HepG2 (cell line): ENCODE measurements around the gene PELI2. TPM values are rescaled to one million over a fixed set of nuclear protein-coding genes. Genes with fewer than 3 reads are reported as not detected.

ENCODE experiments used
- ATAC-seq: fragments of 200-7000 bp; cut with Tn5 transposase; 3 replicates; pipeline ENCODE4 v1.9.1; 2020; ENCODE audit warnings: mild to moderate bottlenecking, moderate library complexity
- BruUV-seq: library from RNA; stranded (reverse); fragments of 400-500 nt; replicated peaks from 2 replicates; lab custom pipeline; 2021; lab: Mats Ljungman, UMichigan
- CTCF ChIA-PET: fragments of 300-600 bp; formaldehyde crosslinking; extraction: SDS; loops from one replicate; lab custom pipeline; 2021; ENCODE audit warnings: low total read pairs, inconsistent platforms, low intra/inter-chr PET ratio; lab: Yijun Ruan, JAX
- POLR2A ChIA-PET: fragments of 350-600 bp; sonication (Branson Sonifier 250); formaldehyde crosslinking; loops from one replicate; lab custom pipeline; 2020; ENCODE audit warnings: antibody characterized with exemption, inconsistent platforms; lab: Yijun Ruan, JAX
- DNase-seq: peaks from one replicate; pipeline ENCODE4 v3.0.0-alpha.2; 2015; ENCODE audit warnings: low spot score
- FAIRE-seq: peaks from 3 replicates; lab custom pipeline; 2011; peaks lifted over from hg19 to GRCh38; lab: Jason Lieb, UNC
- H2AFZ ChIP-seq: one replicate; pipeline ENCODE4 v1.6.1; 2011; ENCODE audit warnings: low read length, inconsistent platforms
- H3K27ac ChIP-seq: fragments of 300-600 bp; 3 replicates; pipeline ENCODE4 v1.8.0; 2011; ENCODE audit warnings: mixed run types, mild to moderate bottlenecking, mixed read lengths, low read length, inconsistent platforms; ENCODE audit not compliant: insufficient read depth; ENCODE audit errors: extremely low read length
- H3K27me3 ChIP-seq, 2 experiments: fragments of 200-600 bp in 1 of 2; 2 replicates in 1 of 2; 3 replicates in 1 of 2; pipeline versions ENCODE4 v1.6.0 to v1.8.0; 2011; ENCODE audit warnings: low read length in 2 of 2, mild to moderate bottlenecking in 2 of 2, moderate library complexity in 2 of 2, inconsistent platforms in 1 of 2; ENCODE audit not compliant: insufficient read depth in 2 of 2, control insufficient read depth in 1 of 2
- H3K36me3 ChIP-seq, 2 experiments: fragments of 200-600 bp in 1 of 2; replicated peaks in 1 of 2; 2 replicates in 1 of 2; 3 replicates in 1 of 2; pipeline versions ENCODE4 v1.5.1 to v1.8.0; 2011; ENCODE audit warnings: low read length in 2 of 2, inconsistent platforms in 1 of 2; ENCODE audit not compliant: insufficient read depth in 2 of 2, control insufficient read depth in 1 of 2
- H3K4me1 ChIP-seq: 2 replicates; pipeline ENCODE4 v1.5.1; 2012; ENCODE audit warnings: low read length, inconsistent platforms; ENCODE audit not compliant: insufficient read depth
- H3K4me2 ChIP-seq: 2 replicates; pipeline ENCODE4 v1.6.0; 2011; ENCODE audit warnings: low read depth, low read length, inconsistent platforms
- H3K4me3 ChIP-seq, 3 experiments: fragments of 200-600 bp in 1 of 3; sonication (generic), shearing (Covaris generic) in 1 of 3; replicated peaks in 1 of 3; 2 replicates each; pipeline ENCODE4 v1.5.1; 2011 to 2016; ENCODE audit warnings: low read length in 3 of 3, inconsistent platforms in 2 of 3, low read depth in 2 of 3, mild to moderate bottlenecking in 2 of 3, control low read depth in 1 of 3, mixed read lengths in 1 of 3; ENCODE audit not compliant: insufficient read depth in 1 of 3
- H3K79me2 ChIP-seq: one replicate; pipeline ENCODE4 v1.6.1; 2011; ENCODE audit warnings: low read length, inconsistent platforms; ENCODE audit not compliant: insufficient read depth
- H3K9ac ChIP-seq: 2 replicates; pipeline ENCODE4 v1.6.0; 2011; ENCODE audit warnings: mild to moderate bottlenecking, low read depth, low read length, inconsistent platforms; ENCODE audit not compliant: insufficient read depth
- H3K9me3 ChIP-seq: 2 replicates; pipeline ENCODE4 v1.5.1; 2012; ENCODE audit warnings: mild to moderate bottlenecking, low read length
- H4K20me1 ChIP-seq: 2 replicates; pipeline ENCODE4 v1.6.0; 2011; ENCODE audit warnings: inconsistent platforms, mild to moderate bottlenecking, low read length, moderate library complexity; ENCODE audit not compliant: insufficient read depth
- ATF7-NPFF ChIP-seq: sonication (generic); formaldehyde crosslinking; IDR thresholded peaks from 2 replicates; pipeline ENCODE4 v1.8.1; 2023; ENCODE audit warnings: mild to moderate bottlenecking, low read depth, missing genetic modification reagents, moderate library complexity
- HOXA7 ChIP-seq: sonication (generic); formaldehyde crosslinking; IDR thresholded peaks from 2 replicates; pipeline ENCODE4 v1.8.1; 2022; ENCODE audit warnings: mild to moderate bottlenecking, missing genetic modification reagents, moderate library complexity
- HOXD1 ChIP-seq: sonication (generic); formaldehyde crosslinking; IDR thresholded peaks from 2 replicates; pipeline ENCODE4 v1.5.0; 2020; ENCODE audit warnings: missing genetic modification reagents
- NFATC3 ChIP-seq: sonication (generic); formaldehyde crosslinking; IDR thresholded peaks from 2 replicates; pipeline ENCODE4 v1.5.1; 2020; ENCODE audit warnings: mild to moderate bottlenecking, missing genetic modification reagents
- POLR2A ChIP-seq, 2 experiments: IDR thresholded peaks; 2 replicates each; pipeline ENCODE4 v1.6.1; 2011; ENCODE audit warnings: low read depth in 2 of 2, low read length in 2 of 2, mild to moderate bottlenecking in 1 of 2, moderate library complexity in 1 of 2; ENCODE audit not compliant: insufficient read depth in 1 of 2
- SIX1 ChIP-seq: sonication (generic); formaldehyde crosslinking; IDR thresholded peaks from 2 replicates; pipeline ENCODE4 v1.4.0; 2020; ENCODE audit warnings: missing genetic modification reagents, borderline replicate concordance
- TARDBP ChIP-seq: sonication (generic); formaldehyde crosslinking; IDR thresholded peaks from 2 replicates; pipeline ENCODE4 v1.8.0; 2022; ENCODE audit warnings: mild to moderate bottlenecking, missing genetic modification reagents
- ZGPAT ChIP-seq: IDR thresholded peaks from 2 replicates; pipeline ENCODE4 v1.6.1; 2016; ENCODE audit warnings: mild to moderate bottlenecking
- ZNF292 ChIP-seq: sonication (generic); formaldehyde crosslinking; IDR thresholded peaks from 2 replicates; pipeline ENCODE4 v1.8.1; 2022; ENCODE audit warnings: mild to moderate bottlenecking, low read depth, missing genetic modification reagents, borderline replicate concordance
- ZNF496 ChIP-seq: sonication (generic); formaldehyde crosslinking; IDR thresholded peaks from 2 replicates; pipeline ENCODE4 v1.8.1; 2023; ENCODE audit warnings: mild to moderate bottlenecking, moderate library complexity, missing genetic modification reagents; ENCODE audit not compliant: insufficient replicate concordance
- ZNF549 ChIP-seq: sonication (generic); formaldehyde crosslinking; IDR thresholded peaks from 2 replicates; pipeline ENCODE4 v1.5.0; 2020; ENCODE audit warnings: missing genetic modification reagents
- WGBS: methylation state at CpG from one replicate; pipeline ENCODE4 v1.1.6; 2017; ENCODE audit warnings: low lambda C conversion rate; 5-methylcytosine and 5-hydroxymethylcytosine counted together
- in situ Hi-C: cut with HindIII; loops from 2 replicates; pipeline ENCODE4 v1.10.0; 2017; ENCODE audit warnings: low pct_unique_long_range_greater_than_20kb; ENCODE audit not compliant: extremely low pct_ligation_motif_present
- intact Hi-C: fragments of 100-400 bp; cut with micrococcal nuclease; formaldehyde crosslinking; loops from one replicate; pipeline ENCODE4 v1.10.0; 2022; ENCODE audit not compliant: unreplicated experiment
- polyA plus RNA-seq, 8 experiments: library from polyadenylated mRNA; depleted of rRNA in 3 of 8; stranded (reverse) in 7 of 8; unstranded in 1 of 8; fragments of >200 nt; fragmentation: Illumina TruSeq in 4 of 8; extraction: Trizol in 4 of 8; gene quantifications; 2 replicates each; pipeline versions ENCODE4 v1.2.1 to v1.2.3, GENCODE V29; 2011 to 2016; ENCODE audit warnings: low read depth in 4 of 8, missing spikeins in 1 of 8, mixed read lengths in 1 of 8; ENCODE audit not compliant: insufficient read depth in 1 of 8
- total RNA-seq, 5 experiments: library from RNA; depleted of rRNA; stranded (reverse); fragments of >200 nt; fragmentation: Illumina TruSeq; extraction: Trizol; gene quantifications; 2 replicates each; pipeline ENCODE4 v1.2.3, GENCODE V29; 2016; ENCODE audit warnings: low read depth in 1 of 5
- TF ChIP-seq, protein P1 (sequence below): sonication (generic); formaldehyde crosslinking; IDR thresholded peaks from 2 replicates; pipeline ENCODE4 v1.4.0; 2020; ENCODE audit warnings: low read depth, missing genetic modification reagents

Gene PELI2
- total and polyA plus RNA-seq, 2 of the 13 experiments (the other 11 are each of a cell fraction or from before 2014, with no cell fraction given) = 0.07 TPM; not detected in 1

GRCh38 chr14:56100556-56100955 lies 17.7 kb upstream of the PELI2 start:
- BruUV-seq = no TSS peak
- in situ Hi-C loops = no loop called here
- Histone ChIP-seq H3K4me2 (no peak overlapping the region), H3K79me2 (no peaks in the 10 kb centered on the region), H3K9me3 (no peaks in the 10 kb centered on the region), H4K20me1 (no peaks in the 10 kb centered on the region), H3K9ac (no peak overlapping the region), H3K27me3 (no peaks in the 10 kb centered on the region), H3K36me3 (no peaks in the 10 kb centered on the region), H3K4me1 (no peaks in the 10 kb centered on the region), H3K27ac (no peak overlapping the region), H3K4me3 (no peak overlapping the region), H2AFZ (no peak overlapping the region)
- intact Hi-C loops = no loop called here
- ChIA-PET POLR2A (no interaction called here), CTCF (no interaction called here)
- no peak for DNase-seq
- WGBS = 26% methylated on average over 3 of the region's 3 CpGs
- TF ChIP-seq TARDBP (CRISPR knock-in tag) = no peak
- no peak for TF ChIP-seq HOXA7 (CRISPR knock-in tag)
- TF ChIP-seq NFATC3 (CRISPR knock-in tag) = no peak
- TF ChIP-seq ATF7-NPFF (CRISPR knock-in tag) = no peak
- no peak for TF ChIP-seq ZNF549 (CRISPR knock-in tag)
- TF ChIP-seq ZGPAT = no peak
- TF ChIP-seq SIX1 (CRISPR knock-in tag) = no peak
- TF ChIP-seq, protein P1, sequence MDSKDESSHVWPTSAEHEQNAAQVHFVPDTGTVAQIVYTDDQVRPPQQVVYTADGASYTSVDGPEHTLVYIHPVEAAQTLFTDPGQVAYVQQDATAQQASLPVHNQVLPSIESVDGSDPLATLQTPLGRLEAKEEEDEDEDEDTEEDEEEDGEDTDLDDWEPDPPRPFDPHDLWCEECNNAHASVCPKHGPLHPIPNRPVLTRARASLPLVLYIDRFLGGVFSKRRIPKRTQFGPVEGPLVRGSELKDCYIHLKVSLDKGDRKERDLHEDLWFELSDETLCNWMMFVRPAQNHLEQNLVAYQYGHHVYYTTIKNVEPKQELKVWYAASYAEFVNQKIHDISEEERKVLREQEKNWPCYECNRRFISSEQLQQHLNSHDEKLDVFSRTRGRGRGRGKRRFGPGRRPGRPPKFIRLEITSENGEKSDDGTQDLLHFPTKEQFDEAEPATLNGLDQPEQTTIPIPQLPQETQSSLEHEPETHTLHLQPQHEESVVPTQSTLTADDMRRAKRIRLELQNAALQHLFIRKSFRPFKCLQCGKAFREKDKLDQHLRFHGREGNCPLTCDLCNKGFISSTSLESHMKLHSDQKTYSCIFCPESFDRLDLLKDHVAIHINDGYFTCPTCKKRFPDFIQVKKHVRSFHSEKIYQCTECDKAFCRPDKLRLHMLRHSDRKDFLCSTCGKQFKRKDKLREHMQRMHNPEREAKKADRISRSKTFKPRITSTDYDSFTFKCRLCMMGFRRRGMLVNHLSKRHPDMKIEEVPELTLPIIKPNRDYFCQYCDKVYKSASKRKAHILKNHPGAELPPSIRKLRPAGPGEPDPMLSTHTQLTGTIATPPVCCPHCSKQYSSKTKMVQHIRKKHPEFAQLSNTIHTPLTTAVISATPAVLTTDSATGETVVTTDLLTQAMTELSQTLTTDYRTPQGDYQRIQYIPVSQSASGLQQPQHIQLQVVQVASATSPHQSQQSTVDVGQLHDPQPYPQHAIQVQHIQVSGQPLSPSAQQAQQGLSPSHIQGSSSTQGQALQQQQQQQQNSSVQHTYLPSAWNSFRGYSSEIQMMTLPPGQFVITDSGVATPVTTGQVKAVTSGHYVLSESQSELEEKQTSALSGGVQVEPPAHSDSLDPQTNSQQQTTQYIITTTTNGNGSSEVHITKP (CRISPR knock-in tag) = no peak
- no peak for TF ChIP-seq ZNF496 (CRISPR knock-in tag)
- no peak for TF ChIP-seq HOXD1 (CRISPR knock-in tag)
- no peak for TF ChIP-seq POLR2A (IDR thresholded peaks at IDR 0.05; ENCODE audit: insufficient read depth in 1 of 2, low read depth in 2 of 2, low read length in 2 of 2)
- TF ChIP-seq ZNF292 (CRISPR knock-in tag) = no peak
- TF ChIP-seq, all 625 proteins: peak for 0
- no peak for ATAC-seq
- FAIRE-seq = no peak
